ENCODE measurements around the gene INKA2. TPM values are rescaled to one million over a fixed set of nuclear protein-coding genes. Genes with fewer than 3 reads are reported as not detected.

The INKA2 gene
- total RNA-seq, 1 experiment from 2014 or later: 12.3 TPM

- no peak overlapping the region for H3K4me3 Mint-ChIP-seq
- H3K4me2 ChIP-seq (ENCODE audit: insufficient read depth, insufficient read length, low read length): no peak overlapping the region
- no peak for DNase-seq
- no peak overlapping the region for H3K23ac ChIP-seq (ENCODE audit: insufficient read length, low read depth, low read length)
- no peak overlapping the region for H4K5ac ChIP-seq (ENCODE audit: insufficient read length, low read depth, low read length)
- H3K79me1 ChIP-seq (ENCODE audit: insufficient read depth, low read depth, low read length, poor library complexity, severe bottlenecking): no peaks in the 10 kb centered on the region
- H3K14ac ChIP-seq (ENCODE audit: insufficient read depth, low read length): no peak overlapping the region
- H2BK5ac ChIP-seq (ENCODE audit: insufficient read length, low read length): no peak overlapping the region
- H2AFZ ChIP-seq (ENCODE audit: low read length): no peak overlapping the region
- H3K56ac ChIP-seq (ENCODE audit: insufficient read length, low read depth, low read length): no peak overlapping the region
- no peak overlapping the region for H3K18ac ChIP-seq (ENCODE audit: insufficient read length, low read depth, low read length)
- no peak overlapping the region for H2BK20ac ChIP-seq (ENCODE audit: low read depth, low read length, poor library complexity, severe bottlenecking)
- H3K27me3 Mint-ChIP-seq (ENCODE audit: low read depth): no peaks in the 10 kb centered on the region; the same call in 1 of the 2 replicates
- WGBS (ENCODE audit: extremely low coverage, insufficient read length, low lambda C conversion rate): no CpG with 5 or more reads among the region's 1 CpG
- no peak for TF ChIP-seq CTCF (conservative IDR thresholded peaks at IDR 0.05)
- no peak overlapping the region for H3T11ph ChIP-seq (ENCODE audit: low read length)
- H3K4ac ChIP-seq (ENCODE audit: low read depth, low read length): no peak overlapping the region
- H2AK5ac ChIP-seq (ENCODE audit: insufficient read length, low read length): no peak overlapping the region
- H3K4me1 Mint-ChIP-seq: peaks cover 22 to 25% of the 10 kb centered on the region in 2 experiments
- H3K4me1 ChIP-seq (ENCODE audit: insufficient read depth, low read length): no peaks in the 10 kb centered on the region; the same call in 1 of the 2 replicates
- H3K27me3 ChIP-seq (ENCODE audit: insufficient read depth, low read length): no peaks in the 10 kb centered on the region; the same call in 1 of the 2 replicates
- H3K23me2 ChIP-seq (ENCODE audit: insufficient read length, low read depth, low read length, poor library complexity, severe bottlenecking): no peaks in the 10 kb centered on the region
- H3K9me3 Mint-ChIP-seq: no peaks in the 10 kb centered on the region
- H2BK12ac ChIP-seq (ENCODE audit: insufficient read length, low read depth, low read length): no peak overlapping the region
- no peaks in the 10 kb centered on the region for H4K20me1 ChIP-seq (ENCODE audit: control insufficient read depth, insufficient read depth, insufficient read length)
- H3K36me3 Mint-ChIP-seq (ENCODE audit: insufficient read depth in 1 of 3, low read depth in 3 of 3): no peaks in the 10 kb centered on the region; a peak in 1 of 7 replicates
- H4K8ac ChIP-seq (replicated peaks; ENCODE audit: insufficient read length, low read depth, low read length): no peak overlapping the region
- no peak overlapping the region for H3K27ac ChIP-seq (ENCODE audit: insufficient read length, low read depth, low read length)
- H4K91ac ChIP-seq (ENCODE audit: insufficient read length, low read depth, low read length): peak overlapping the region; percentile 80
- H3K79me2 ChIP-seq (ENCODE audit: insufficient read depth, low read length): no peaks in the 10 kb centered on the region
- H3K27ac Mint-ChIP-seq: peak overlapping the region in 1 of 3 experiments; percentile 92; a peak in 1 of 7 replicates
- no peak overlapping the region for H2BK120ac ChIP-seq (ENCODE audit: low read depth, low read length, poor library complexity, severe bottlenecking)
- H3K9me3 ChIP-seq (ENCODE audit: control insufficient read depth, low read depth, low read length): no peaks in the 10 kb centered on the region
- no peak overlapping the region for H3K9ac ChIP-seq (ENCODE audit: extremely low read depth, insufficient read length, low read length)
- H2BK15ac ChIP-seq (ENCODE audit: low read depth, low read length): no peak overlapping the region
These were observed 38.1 kb upstream of the INKA2 start for GRCh38 chr1:111777301-111777700.
